SK-N-SH (cell line): ENCODE results near the gene LNX2. TPM values are rescaled to one million over a fixed set of nuclear protein-coding genes. Genes with fewer than 3 reads are reported as not detected.

Experiments
- CTCF ChIA-PET: fragments of 300-600, 350-600 bp; formaldehyde crosslinking; extraction: SDS; loops from one replicate; lab custom pipeline; 2021; lab: Yijun Ruan, JAX
- POLR2A ChIA-PET: fragments of 350-600 bp; sonication (Branson Sonifier 250); formaldehyde crosslinking; extraction: SDS; loops from one replicate; lab custom pipeline; 2020; ENCODE audit warnings: antibody characterized with exemption, inconsistent platforms; lab: Yijun Ruan, JAX
- DNase-seq: peaks from one replicate; pipeline ENCODE4 v3.0.0; 2012
- H2AFZ ChIP-seq: fragments of 200-600 bp; sonication (generic); 2 replicates; pipeline ENCODE4 v1.8.1; 2016; ENCODE audit warnings: antibody characterized with exemption, mild to moderate bottlenecking, low read depth
- H3F3A ChIP-seq: fragments of 200-600 bp; sonication (generic); replicated peaks from 2 replicates; pipeline ENCODE3; 2016; ENCODE audit warnings: antibody characterized with exemption, mild to moderate bottlenecking; ENCODE audit not compliant: insufficient read depth
- H3K27ac ChIP-seq, 2 experiments: fragments of 200-500 bp in 1 of 2; fragments of 200-600 bp in 1 of 2; sonication (Bioruptor generic) in 1 of 2; sonication (generic), shearing (Covaris generic) in 1 of 2; 2 replicates each; pipeline versions ENCODE4 v1.5.1 to v1.6.1; 2014 to 2016; ENCODE audit warnings: low read depth in 2 of 2, inconsistent platforms in 1 of 2, low read length in 1 of 2, mild to moderate bottlenecking in 1 of 2, mixed read lengths in 1 of 2
- H3K27me3 ChIP-seq: fragments of 200-600 bp; sonication (generic), shearing (Covaris generic); 2 replicates; pipeline ENCODE4 v1.6.1; 2016; ENCODE audit warnings: mixed run types; ENCODE audit not compliant: insufficient read depth
- H3K36me3 ChIP-seq, 2 experiments: fragments of 200-500 bp in 1 of 2; fragments of 200-600 bp in 1 of 2; sonication (Bioruptor generic) in 1 of 2; sonication (generic) in 1 of 2; replicated peaks in 1 of 2; 2 replicates each; pipeline versions ENCODE3 to v1.5.1; 2014 to 2016; ENCODE audit warnings: low read length in 1 of 2, mild to moderate bottlenecking in 1 of 2; ENCODE audit not compliant: insufficient read depth in 2 of 2, control insufficient read depth in 1 of 2
- H3K4me1 ChIP-seq, 2 experiments: fragments of 200-500 bp in 1 of 2; fragments of 200-600 bp in 1 of 2; sonication (Bioruptor generic) in 1 of 2; sonication (generic), shearing (Covaris generic) in 1 of 2; 2 replicates each; pipeline versions ENCODE4 v1.5.1 to v1.6.1; 2014 to 2016; ENCODE audit warnings: low read depth in 1 of 2, low read length in 1 of 2, mixed run types in 1 of 2; ENCODE audit not compliant: insufficient read depth in 2 of 2, control insufficient read depth in 1 of 2
- H3K4me2 ChIP-seq: fragments of 200-600 bp; sonication (generic), shearing (Covaris generic); 2 replicates; pipeline ENCODE4 v1.6.1; 2017; ENCODE audit warnings: mixed run types
- H3K4me3 ChIP-seq, 2 experiments: fragments of 200-500 bp in 1 of 2; fragments of 200-600 bp in 1 of 2; sonication (Bioruptor generic) in 1 of 2; sonication (generic), shearing (Covaris generic) in 1 of 2; 2 replicates each; pipeline versions ENCODE4 v1.5.1 to v1.8.1; 2014 to 2016; ENCODE audit warnings: low read depth in 2 of 2, inconsistent platforms in 1 of 2, low read length in 1 of 2, mild to moderate bottlenecking in 1 of 2, mixed read lengths in 1 of 2, moderate library complexity in 1 of 2
- H3K79me2 ChIP-seq: fragments of 200-600 bp; sonication (generic); 2 replicates; pipeline ENCODE4 v1.8.1; 2017; ENCODE audit warnings: mild to moderate bottlenecking; ENCODE audit not compliant: insufficient read depth
- H3K9ac ChIP-seq: fragments of 200-600 bp; sonication (generic); 2 replicates; pipeline ENCODE4 v1.6.1; 2017; ENCODE audit warnings: mixed run types
- H3K9me2 ChIP-seq: fragments of 200-600 bp; sonication (generic); 2 replicates; pipeline ENCODE4 v1.6.1; 2017; ENCODE audit warnings: mixed run types
- H3K9me3 ChIP-seq: fragments of 200-600 bp; sonication (generic); 2 replicates; pipeline ENCODE4 v1.6.1; 2017; ENCODE audit warnings: mixed run types, mild to moderate bottlenecking, moderate library complexity
- H4K20me1 ChIP-seq: fragments of 200-600 bp; sonication (generic); 2 replicates; pipeline ENCODE4 v1.6.1; 2017; ENCODE audit warnings: mild to moderate bottlenecking, mixed run types; ENCODE audit not compliant: insufficient read depth
- EP300 ChIP-seq, 2 experiments: IDR thresholded peaks; 2 replicates each; pipeline versions ENCODE4 v1.4.0 to v1.6.1; 2012; ENCODE audit warnings: borderline replicate concordance in 1 of 2, low read depth in 1 of 2, low read length in 1 of 2
- EZH2phosphoT487 ChIP-seq: fragments of 200-600 bp; sonication (generic); IDR thresholded peaks from 2 replicates; pipeline ENCODE4 v1.6.1; 2017; ENCODE audit warnings: low read depth, mixed run types, mild to moderate bottlenecking, antibody characterized with exemption, moderate library complexity, borderline replicate concordance
- FOSL2 ChIP-seq: IDR thresholded peaks from 2 replicates; pipeline ENCODE4 v1.4.0; 2012; ENCODE audit warnings: low read depth, mild to moderate bottlenecking, moderate library complexity, borderline replicate concordance
- FOXJ3 ChIP-seq: sonication (generic); formaldehyde crosslinking; IDR thresholded peaks from 2 replicates; pipeline ENCODE4 v1.5.1; 2020; ENCODE audit warnings: mild to moderate bottlenecking, missing genetic modification reagents
- FOXM1 ChIP-seq: IDR thresholded peaks from 2 replicates; pipeline ENCODE4 v1.4.0; 2012; ENCODE audit warnings: low read depth, mild to moderate bottlenecking
- IRF3 ChIP-seq: fragments of 150-350 bp; IDR thresholded peaks from 2 replicates; pipeline ENCODE4 v1.6.1; 2016; ENCODE audit warnings: mild to moderate bottlenecking, low read depth, low read length
- MAX ChIP-seq: IDR thresholded peaks from 2 replicates; pipeline ENCODE4 v1.4.0; 2012; ENCODE audit warnings: low read depth
- NFIC ChIP-seq: IDR thresholded peaks from 2 replicates; pipeline ENCODE4 v1.4.0; 2012; ENCODE audit warnings: borderline replicate concordance
- POLR2AphosphoS5 ChIP-seq: IDR thresholded peaks from 2 replicates; pipeline ENCODE4 v1.6.1; 2012; ENCODE audit warnings: low read depth, low read length
- RCOR1 ChIP-seq: fragments of 150-350 bp; IDR thresholded peaks from 2 replicates; pipeline ENCODE4 v1.6.1; 2017; ENCODE audit warnings: antibody characterized with exemption, low read length
- RXRA ChIP-seq: IDR thresholded peaks from 2 replicates; pipeline ENCODE4 v1.4.0; 2012; ENCODE audit warnings: low read depth, mild to moderate bottlenecking, borderline replicate concordance
- TAF1 ChIP-seq: IDR thresholded peaks from 2 replicates; pipeline ENCODE4 v1.6.1; 2012; ENCODE audit warnings: low read depth, mild to moderate bottlenecking, low read length, moderate library complexity, borderline replicate concordance
- USF1 ChIP-seq: IDR thresholded peaks from 2 replicates; pipeline ENCODE4 v1.4.0; 2012; ENCODE audit warnings: low read depth, borderline replicate concordance
- WGBS: methylation state at CpG from one replicate; pipeline ENCODE4 v1.1.6; 2017; ENCODE audit warnings: low lambda C conversion rate; 5-methylcytosine and 5-hydroxymethylcytosine counted together
- polyA plus RNA-seq, 3 experiments: library from polyadenylated mRNA; depleted of rRNA; stranded (reverse); fragments of >200 nt; gene quantifications; 2 replicates each; pipeline ENCODE4 v1.2.3, GENCODE V29; 2012
- TF ChIP-seq, protein P1 (sequence below): IDR thresholded peaks from 2 replicates; pipeline ENCODE4 v1.4.0; 2012; ENCODE audit warnings: low read depth, borderline replicate concordance

LNX2 gene
- polyA plus RNA-seq, 1 of the 3 experiments (the other 2 are of a cell fraction): 3.7 TPM

DNA sequence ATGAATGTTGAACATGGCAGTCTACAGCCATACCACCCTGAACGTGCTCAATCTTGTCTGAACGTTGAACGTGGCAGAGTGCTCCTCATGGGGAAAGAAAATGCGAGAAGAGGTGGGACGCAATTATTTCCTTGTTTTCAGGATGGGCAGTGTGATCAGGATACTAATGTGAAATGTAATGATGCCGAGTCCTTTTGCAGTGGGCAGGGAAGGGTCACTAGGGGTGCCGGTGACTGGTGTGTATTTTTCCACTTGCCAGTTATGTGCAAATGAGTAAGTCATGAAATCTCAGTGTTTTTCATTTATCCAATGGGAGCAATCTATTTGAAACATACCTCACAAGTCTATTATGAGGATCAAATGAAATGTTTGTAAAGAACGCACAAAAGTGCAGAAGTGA, 84.8 kb downstream of the LNX2 start:
- TF ChIP-seq USF1 (no peak), FOXJ3 (CRISPR knock-in tag) (no peak), FOXM1 (no peak), RCOR1 (no peak), RXRA (no peak), POLR2AphosphoS5 (no peak), FOSL2 (no peak), EP300 (IDR thresholded peaks at IDR 0.05; ENCODE audit: borderline replicate concordance in 1 of 2, low read depth in 1 of 2, low read length in 1 of 2) (no peak), EZH2phosphoT487 (no peak), TAF1 (no peak), MAX (no peak)
- TF ChIP-seq, all 33 proteins: peak for 0
- no peak overlapping the region for H3K27ac ChIP-seq
- peaks cover 0 to 3% of the 10 kb centered on the region in 2 experiments; a peak in 1 of 4 replicates for H3K4me1 ChIP-seq
- no peaks in the 10 kb centered on the region for H3K79me2 ChIP-seq
- no peak overlapping the region for H3K4me2 ChIP-seq
- H3K9ac ChIP-seq: no peak overlapping the region
- no peaks in the 10 kb centered on the region for H3K9me3 ChIP-seq
- no peaks in the 10 kb centered on the region for H4K20me1 ChIP-seq
- no peaks in the 10 kb centered on the region; the same call in 1 of the 2 replicates for H3K27me3 ChIP-seq
- no peaks in the 10 kb centered on the region for H3K9me2 ChIP-seq
- H3K4me3 ChIP-seq: no peak overlapping the region
- H3K36me3 ChIP-seq: no peaks in the 10 kb centered on the region
- no peaks in the 10 kb centered on the region for H3F3A ChIP-seq
- ChIA-PET POLR2A (no interaction called here), CTCF (interaction anchor here (1.2 to 11.2 kb wide), 3 partner anchors 16 to 291 kb away, joined by 3 to 207 read pairs (median 4); no protein-coding TSS in a partner anchor)
- no peak for DNase-seq
- H2AFZ ChIP-seq: no peak overlapping the region
- 54% methylated on average over 8 of the region's 8 CpGs for WGBS

GRCh38 chr13:27534981-27535380, 85.3 kb downstream of the LNX2 start:
- TF ChIP-seq NFIC: no peak
- no peak for TF ChIP-seq RCOR1
- TF ChIP-seq IRF3: no peak
- no peak for TF ChIP-seq MAX
- TF ChIP-seq, protein P1, sequence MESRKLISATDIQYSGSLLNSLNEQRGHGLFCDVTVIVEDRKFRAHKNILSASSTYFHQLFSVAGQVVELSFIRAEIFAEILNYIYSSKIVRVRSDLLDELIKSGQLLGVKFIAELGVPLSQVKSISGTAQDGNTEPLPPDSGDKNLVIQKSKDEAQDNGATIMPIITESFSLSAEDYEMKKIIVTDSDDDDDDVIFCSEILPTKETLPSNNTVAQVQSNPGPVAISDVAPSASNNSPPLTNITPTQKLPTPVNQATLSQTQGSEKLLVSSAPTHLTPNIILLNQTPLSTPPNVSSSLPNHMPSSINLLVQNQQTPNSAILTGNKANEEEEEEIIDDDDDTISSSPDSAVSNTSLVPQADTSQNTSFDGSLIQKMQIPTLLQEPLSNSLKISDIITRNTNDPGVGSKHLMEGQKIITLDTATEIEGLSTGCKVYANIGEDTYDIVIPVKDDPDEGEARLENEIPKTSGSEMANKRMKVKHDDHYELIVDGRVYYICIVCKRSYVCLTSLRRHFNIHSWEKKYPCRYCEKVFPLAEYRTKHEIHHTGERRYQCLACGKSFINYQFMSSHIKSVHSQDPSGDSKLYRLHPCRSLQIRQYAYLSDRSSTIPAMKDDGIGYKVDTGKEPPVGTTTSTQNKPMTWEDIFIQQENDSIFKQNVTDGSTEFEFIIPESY: no peak
- no peaks in the 10 kb centered on the region for H3K9me3 ChIP-seq
- H3K4me2 ChIP-seq: no peak overlapping the region
- H4K20me1 ChIP-seq: no peaks in the 10 kb centered on the region
- ChIA-PET CTCF (interaction anchor here (0.9 to 11.2 kb wide), 5 partner anchors 173 to 449 kb away, joined by 3 to 207 read pairs (median 4); no protein-coding TSS in a partner anchor), POLR2A (no interaction called here)
- no peaks in the 10 kb centered on the region for H3K36me3 ChIP-seq
- no peaks in the 10 kb centered on the region; the same call in 1 of the 2 replicates for H3K27me3 ChIP-seq
- H3F3A ChIP-seq: no peaks in the 10 kb centered on the region
- no peaks in the 10 kb centered on the region for H3K79me2 ChIP-seq
- no peak overlapping the region for H3K4me3 ChIP-seq
- no peak overlapping the region for H3K27ac ChIP-seq
- H2AFZ ChIP-seq: no peak overlapping the region
- DNase-seq: no peak
- 75% methylated on average over 3 of the region's 3 CpGs for WGBS
- H3K9me2 ChIP-seq: no peaks in the 10 kb centered on the region
- H3K9ac ChIP-seq: no peak overlapping the region
- H3K4me1 ChIP-seq: peaks cover 0 to 3% of the 10 kb centered on the region in 2 experiments; a peak in 1 of 4 replicates
